Left renal cortex interstitium (tissue), 4 donors: Measurements from ENCODE around the gene ALMS1. TPM values are rescaled to one million over a fixed set of nuclear protein-coding genes. Genes with fewer than 3 reads are reported as not detected.
"Not testable (repeated sequence)": the region's sequence is repeated elsewhere in the genome, so short reads cannot be mapped to it uniquely, and the experiment has no call there.

Experiments
- DNase-seq, 4 donors: peaks; one replicate each; pipeline ENCODE4 v3.0.0-alpha.2; 2013; ENCODE audit warnings: low read depth in 4 of 4, low spot score in 2 of 4, missing footprints in 1 of 4
- polyA plus RNA-seq, 4 donors: library from polyadenylated mRNA; unstranded; fragments of 120-200 nt; gene quantifications; one replicate each; pipeline ENCODE4 v1.2.1, GENCODE V29; 2013; ENCODE audit not compliant: insufficient read length in 4 of 4

ALMS1 gene
- polyA plus RNA-seq, 4 donors: 36.0 to 40.7 (median 39.3) TPM

DNA sequence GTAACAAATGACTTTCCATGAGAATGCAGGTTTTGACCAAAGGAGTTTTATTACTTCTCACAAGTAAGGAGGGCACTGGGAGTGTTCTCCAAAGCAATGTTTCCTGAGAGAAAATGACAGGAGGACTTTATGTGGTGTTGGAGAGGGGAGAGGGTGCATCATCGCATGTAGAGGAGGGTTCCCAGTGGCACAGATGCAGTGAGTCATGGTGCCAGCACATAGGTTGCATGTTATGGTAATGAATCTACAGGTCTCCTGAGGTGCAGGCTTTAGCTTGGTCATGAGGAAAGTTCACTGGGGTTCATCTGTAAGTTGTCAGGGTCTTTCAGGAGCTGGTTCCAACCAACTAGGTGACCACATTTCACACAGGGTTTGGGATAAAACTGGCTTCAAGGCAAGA is 226.2 kb downstream of the ALMS1 start:
- DNase-seq: no peak

DNA sequence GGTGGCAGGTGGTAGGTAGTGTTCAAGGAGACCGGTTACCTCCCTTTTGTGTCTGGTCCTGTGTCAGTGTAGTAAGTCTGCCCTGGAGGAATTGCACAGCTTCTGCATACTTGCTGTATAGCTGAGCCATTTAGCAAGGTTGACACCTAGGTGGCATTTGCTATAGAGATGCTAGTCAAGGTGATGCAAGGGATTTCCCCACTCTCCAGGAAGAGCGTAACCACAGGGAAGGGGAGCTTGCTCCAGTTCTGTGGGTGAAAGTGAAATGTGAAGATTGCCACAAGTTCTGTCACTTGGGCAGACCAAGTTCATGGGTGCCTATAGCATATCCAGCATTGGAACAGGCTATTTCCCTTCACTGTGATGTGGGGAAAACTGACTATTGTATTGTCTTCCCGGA is 228.5 kb downstream of the ALMS1 start:
- no peak for DNase-seq

DNA sequence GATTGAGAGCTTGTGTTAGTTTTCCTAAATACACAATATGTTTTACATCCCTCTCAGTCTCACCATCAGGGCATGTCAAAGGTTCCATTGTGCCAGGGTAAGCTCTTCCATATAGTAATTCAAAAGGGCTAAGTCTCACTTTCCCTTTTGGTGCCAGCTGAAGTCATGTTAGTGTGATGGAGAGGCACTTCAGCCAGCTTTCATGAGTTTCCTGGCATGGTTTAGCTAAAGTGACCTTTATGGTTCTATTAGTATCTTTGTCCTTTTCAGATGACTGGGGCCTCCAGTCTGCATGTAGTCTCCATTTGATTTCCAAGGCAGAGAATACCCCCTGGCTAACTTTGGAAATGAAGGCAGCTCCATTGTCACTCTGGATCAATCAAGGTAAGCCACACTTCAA is 229.4 kb downstream of the ALMS1 start:
- DNase-seq: no peak

DNA sequence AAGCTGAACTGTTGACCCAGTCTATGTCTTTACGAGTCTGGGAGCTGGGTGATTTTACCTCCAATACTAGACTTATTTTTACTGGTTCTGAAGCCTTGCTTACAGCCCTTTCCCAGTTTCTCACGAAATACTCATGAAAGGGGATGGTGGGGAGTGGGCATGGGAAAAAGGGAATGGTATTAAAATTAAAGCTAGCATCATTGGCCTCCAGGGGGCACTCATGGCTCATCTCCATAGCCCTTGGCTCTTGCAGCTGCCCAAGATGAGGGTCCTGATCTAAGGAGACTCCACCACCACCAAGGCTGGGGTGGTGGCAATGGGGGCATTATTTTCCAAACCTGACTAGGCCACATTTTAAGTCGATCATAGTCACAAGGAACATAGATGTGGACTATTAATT is 234.3 kb downstream of the ALMS1 start:
- DNase-seq: not testable (repeated sequence)

DNA sequence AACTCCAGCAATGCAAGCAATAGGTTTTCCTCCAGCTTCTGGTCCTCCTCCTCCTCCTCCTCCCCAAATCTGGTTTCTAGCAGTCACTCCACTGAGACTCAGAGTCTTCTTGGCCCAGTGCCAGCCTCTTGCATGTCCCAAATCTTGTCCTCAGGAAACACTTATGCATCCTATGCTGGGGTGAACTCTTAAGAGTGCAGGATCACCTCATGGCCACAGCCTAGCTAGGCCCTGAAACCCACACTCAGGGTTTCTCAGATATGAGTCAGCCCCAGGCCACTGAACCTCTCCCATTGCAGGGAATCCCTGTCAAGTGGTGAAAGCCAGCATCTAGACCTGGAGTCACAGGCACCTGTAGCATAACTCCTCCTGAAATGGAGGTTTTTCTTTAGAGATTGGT is 238.4 kb downstream of the ALMS1 start:
- not testable (repeated sequence) for DNase-seq

DNA sequence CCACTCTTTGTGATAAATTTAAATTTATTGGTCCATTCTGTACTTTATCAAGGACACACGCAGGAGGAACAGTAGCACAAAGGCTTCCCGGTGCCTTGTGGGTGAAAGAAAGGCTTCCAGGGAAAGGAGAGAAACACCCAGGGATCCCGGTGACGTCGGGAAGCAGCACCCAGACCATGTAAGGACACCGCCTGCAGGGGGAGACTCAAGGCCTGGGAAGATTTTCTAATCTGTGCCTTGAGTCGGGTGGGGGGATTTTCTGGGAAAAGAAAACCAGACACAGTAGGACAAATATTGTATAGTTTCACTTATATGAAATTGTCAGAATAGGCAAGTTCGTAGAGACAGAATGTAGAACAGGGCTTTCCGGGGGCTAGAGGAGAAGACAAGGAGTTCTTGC is 239.0 kb downstream of the ALMS1 start:
- DNase-seq: not testable (repeated sequence)

DNA sequence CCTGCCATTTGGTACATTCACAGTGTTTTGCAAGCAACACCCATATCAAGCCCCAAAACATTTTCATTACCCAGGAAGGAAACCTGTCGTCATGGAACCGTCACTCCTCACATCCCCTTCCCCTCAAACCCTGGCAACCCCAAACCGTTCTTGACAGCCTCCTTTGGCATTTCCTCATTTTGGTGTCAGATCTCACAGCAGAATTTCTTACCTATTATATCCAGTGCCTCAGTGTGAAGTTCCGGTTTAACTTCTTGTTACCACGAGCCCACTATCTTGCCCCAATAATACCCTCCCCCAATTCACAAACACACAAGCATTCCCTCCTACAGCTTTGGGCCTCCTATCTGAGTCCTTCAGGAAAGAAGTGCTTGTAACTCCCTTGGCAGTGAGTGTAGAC is 240.6 kb downstream of the ALMS1 start:
- not testable (repeated sequence) for DNase-seq

DNA sequence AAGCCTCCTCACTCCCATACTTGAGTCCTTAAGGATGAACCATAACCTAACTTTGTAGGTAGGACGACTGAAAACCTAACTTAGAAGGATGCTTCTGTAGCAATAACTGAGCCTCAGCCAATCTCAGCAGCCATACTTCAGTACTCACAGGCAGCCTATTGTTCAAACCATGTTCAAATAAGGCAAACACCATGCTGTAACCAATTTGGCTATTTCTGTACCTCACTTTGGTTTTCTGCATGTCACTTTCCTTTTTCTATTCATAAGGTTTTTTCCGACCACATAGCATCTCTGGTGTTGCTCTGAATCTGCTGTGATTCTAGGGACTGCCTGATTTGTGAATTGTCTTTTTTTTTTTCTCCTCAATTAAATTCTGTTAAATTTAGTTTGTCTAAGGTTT is 242.9 kb downstream of the ALMS1 start:
- DNase-seq: not testable (repeated sequence)

DNA sequence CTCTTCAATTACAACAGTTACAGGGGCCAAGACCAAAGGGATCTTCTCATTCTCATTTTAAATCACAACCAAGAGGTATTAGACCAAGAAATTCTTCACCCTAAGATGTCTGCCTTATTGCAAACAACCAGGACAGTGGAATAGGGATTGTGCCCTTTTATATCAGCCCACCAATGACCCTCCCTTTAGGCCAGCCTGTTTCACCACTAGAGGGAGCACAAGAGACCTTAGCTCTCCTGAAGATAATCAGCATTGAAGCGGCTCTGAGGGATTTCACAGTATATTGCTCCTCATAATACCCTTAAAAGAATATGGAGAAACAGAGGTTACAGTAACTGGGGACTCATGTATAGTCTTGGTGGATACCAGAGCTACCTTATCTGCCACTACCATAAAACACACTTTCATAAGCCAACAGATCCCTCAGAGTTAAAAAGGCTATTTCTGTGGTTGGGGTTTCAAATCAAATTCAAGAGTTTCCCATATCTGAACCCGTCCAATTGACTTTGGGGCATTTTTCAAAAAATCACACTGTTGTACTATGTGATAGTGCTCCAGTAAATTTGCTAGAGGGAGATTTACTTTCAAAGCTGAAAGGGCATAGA is 245.1 kb downstream of the ALMS1 start:
- DNase-seq: not testable (repeated sequence)

DNA sequence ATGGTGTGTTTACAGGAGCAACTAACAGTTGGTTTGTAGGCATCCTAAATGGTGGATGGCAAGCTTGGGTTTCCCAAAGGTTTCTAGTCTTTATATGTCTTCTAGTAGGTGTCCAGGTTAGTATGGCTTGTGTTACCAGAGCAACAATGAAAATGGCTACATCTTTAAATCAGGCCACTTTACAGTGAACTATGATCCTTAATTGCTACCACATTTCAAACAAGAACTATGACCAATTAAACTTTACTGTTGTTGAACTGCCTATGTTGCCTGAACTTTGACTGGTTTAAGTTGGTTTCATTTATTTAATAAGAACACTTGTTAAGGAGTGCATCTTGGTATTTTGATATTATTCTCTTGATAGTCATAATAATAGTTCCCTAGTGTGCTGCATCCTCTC is 251.3 kb downstream of the ALMS1 start:
- not testable (repeated sequence) for DNase-seq

DNA sequence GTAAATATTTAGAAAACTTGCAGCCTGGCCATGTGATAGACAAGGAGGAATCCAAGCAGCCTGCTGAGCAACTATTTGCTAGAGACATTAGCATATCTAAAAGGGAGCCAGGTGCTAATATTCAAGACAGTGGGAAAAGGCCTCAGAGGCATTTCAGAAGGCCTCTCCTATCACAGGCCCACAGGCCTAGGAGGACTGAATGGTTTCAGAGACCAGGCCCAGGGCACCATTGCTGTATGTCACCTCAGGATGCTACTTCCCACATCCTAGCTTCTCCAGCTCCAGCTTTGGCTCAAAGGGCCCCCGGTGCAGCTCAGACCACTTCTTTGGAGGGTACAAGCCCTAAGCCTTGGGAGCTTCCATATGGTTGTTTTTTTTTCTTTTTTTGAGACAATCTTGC is 252.8 kb downstream of the ALMS1 start:
- DNase-seq: no peak

DNA sequence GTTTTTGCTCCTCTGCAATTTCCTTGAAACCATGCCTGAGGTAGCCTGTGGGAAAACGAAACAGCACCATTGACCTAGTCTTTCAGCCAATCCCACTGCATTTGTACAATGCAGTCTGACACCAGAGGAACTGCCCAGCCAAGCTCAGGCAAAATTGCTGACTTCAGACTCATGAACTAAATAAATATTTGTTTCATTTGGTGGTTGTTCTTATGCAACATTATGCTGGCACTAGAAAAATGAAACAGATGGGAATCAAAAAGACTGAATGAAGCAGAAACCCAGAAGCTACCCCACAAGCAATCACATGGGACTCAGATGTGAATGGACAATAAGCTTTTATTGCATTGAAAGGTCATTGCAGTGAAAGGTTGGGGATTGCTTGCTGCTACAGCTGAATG is 254.9 kb downstream of the ALMS1 start:
- no peak for DNase-seq

DNA sequence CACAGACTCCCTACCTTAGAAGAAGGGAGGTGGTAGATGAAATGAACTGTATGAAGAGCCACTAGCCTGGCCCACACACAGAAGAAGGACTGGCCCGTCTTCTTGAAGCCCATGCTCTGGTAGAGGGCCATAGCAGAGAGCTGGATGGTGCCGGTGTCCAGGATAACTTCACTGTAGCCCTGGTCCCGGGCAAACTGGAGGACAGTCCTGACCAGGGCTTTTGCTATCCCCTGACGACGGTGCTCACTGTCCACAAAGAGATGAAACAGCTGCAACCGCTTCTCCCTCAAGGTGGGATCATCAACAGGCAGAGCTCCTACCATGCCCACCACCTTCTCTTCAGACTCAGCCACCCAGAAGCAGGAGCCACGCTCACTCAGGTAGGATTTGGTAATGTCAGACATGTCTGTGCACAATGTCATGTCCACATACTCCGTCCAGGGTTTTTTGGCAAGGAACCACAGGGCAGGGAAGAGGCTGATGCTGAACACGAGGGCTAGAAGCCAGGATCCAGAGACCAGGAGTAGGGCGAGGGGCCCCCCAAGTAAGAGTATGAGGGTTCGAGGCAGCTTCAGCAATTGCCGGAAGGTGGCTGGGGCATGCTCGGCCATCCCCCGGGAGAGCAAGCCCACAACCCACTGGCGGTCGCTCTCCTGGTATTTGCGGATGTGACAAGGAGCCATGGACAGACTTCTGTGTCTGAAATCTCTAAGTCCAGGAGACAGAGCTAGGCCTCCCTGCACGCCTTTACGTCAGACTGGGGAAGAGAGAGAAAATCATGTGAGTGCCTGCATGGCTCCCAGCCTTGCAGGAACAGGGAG is 255.5 kb downstream of the ALMS1 start:
- no peak for DNase-seq

DNA sequence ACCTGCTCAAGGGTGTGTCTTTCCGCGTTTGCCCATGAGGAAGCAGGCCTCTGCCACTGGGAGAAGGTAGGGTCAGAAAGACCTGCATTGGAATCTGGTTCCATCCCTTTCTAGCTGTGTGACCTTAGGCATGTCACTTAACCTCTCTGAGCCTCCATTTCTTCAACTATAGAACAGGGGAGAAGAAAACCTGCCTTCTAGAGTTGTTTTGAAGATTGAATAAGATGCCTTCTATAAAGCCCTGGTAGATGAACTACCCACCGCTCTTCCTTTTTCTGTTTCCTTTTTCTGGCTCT is 256.1 kb downstream of the ALMS1 start:
- DNase-seq: no peak

DNA sequence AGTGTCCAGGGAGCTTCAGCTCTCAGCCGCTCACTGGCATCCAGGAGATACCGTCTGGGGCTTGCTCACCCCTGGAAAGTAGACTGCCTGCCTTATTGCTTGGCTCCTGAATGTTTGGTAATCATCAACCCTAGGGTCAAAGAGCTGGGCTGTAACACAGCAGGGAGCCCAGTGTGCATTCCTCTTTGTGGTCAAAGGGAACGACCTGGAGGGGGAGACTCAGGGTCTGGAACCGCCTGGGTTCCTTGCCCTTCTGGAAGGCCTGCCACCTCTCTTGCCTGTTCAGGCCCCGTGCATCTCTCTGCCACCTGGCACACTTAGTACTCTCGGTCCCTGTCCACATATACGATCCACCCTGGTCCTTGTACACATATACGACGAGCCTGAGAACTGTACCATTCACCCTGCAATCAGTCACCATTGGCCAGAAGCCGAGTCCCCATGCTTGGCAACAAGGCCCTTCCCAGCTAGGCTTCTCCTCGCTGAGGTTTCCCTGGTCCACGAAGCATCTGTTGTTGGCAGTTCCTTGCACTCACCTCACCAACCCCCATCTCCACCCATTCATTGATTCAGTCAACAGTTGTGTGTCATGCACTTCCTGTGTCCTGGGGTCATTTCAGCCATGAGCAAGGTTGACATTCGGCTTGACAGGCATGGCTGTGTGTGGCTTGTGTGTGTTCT is 256.8 kb downstream of the ALMS1 start, which contains the start of gene NAT8:
Gene NAT8, minus strand, starts transcription at position 85 of the 681 bp plus-strand sequence. CDS start 794 bp downstream, outside the sequence.
- no peak for DNase-seq

DNA sequence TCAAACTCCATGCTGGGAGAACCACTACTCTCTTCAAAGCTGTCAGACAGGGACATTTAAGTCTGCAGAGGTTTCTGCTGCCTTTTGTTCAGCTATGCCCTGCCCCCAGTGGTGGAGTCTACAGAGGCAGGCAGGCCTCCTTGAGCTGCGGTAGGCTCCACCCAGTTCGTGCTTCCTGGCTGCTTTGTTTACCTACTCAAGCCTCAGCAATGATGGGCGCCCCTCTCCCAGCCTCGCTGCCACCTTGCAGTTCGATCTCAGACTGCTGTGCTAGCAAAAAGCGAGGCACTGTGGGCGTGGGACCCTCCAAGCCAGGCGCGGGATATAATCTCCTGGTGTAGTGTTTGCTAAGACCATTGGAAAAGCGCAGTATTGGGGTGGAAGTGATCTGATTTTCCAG is 262.1 kb downstream of the ALMS1 start:
- DNase-seq: not testable (repeated sequence)

DNA sequence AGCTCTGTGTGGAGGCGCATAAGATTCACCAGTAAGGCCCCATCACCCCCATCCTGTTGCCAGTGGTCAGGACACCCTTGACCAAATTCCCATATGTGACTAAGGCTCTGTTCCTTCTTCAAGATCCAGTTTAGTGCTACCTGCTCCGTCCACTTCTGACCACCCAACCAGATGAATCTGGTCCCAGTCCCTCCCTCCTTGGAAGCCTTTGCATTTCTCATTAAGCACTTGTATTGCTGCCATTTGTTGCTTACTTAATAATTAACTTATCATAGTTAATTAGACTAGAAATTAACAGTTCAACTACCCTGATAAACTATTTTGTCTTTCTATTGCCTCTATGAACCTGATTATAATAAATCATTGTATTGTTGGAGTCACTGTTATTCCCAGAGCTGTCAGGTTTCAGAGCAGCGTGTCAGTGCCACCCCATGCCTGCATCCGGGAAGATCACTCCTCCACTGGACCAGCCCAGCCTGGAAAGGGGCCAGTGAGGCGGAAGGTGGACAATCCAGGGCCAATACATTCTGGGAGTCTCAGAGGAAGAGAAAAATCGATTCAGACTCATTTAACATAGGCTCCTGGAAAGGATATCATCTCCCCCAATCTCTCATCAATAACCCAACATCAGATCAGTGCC is 266.1 kb downstream of the ALMS1 start:
- no peak for DNase-seq

DNA sequence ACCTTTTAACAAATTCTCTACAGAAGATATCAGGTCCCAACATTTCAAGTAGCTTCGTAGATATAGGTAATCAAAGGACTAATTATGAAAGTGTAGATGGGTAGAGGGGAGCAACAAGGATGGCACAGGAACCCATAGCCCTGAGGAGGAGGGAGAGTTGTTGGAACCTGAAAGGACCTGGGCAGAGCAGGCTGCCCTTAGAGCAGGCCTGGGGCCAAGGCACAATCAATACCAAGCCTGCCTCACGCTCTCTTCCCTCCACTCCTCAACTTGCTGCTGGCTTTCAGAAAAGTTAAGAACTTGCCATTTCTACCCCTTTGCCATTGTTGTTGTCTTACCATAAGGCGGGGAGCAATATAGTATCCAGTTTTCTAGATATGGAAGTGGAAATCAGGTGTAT is 266.7 kb downstream of the ALMS1 start:
- DNase-seq: no peak

DNA sequence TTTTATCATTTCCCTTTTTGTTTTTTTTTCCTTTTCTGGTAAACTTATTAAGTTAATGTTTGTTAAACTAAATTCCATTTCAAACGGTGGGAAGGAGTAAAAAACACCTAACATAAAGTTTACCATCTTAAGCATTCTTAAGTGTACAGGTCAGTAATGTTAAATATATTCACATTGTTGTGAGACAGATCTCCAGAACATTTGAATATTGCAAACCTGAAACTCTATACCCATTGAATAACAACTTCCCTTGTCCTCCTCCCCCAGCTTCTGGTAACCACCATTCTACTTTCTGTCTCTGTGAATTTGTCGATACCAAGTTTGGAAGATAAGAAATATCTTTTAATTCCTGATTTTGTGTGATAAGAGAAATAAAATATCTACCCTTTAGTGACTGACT is 268.5 kb downstream of the ALMS1 start:
- DNase-seq: no peak
